NCI-H2081 (cell line): Measurements from ENCODE around the gene PRM2.
A peak's percentile ranks its signal among the peaks of the same experiment; 100 is the strongest.

ENCODE experiments used
- DNase-seq, 2 experiments: peaks; one replicate each; lab custom pipeline; 2025; lab: John Stamatoyannopoulos, UW

Gene PRM2

DNA sequence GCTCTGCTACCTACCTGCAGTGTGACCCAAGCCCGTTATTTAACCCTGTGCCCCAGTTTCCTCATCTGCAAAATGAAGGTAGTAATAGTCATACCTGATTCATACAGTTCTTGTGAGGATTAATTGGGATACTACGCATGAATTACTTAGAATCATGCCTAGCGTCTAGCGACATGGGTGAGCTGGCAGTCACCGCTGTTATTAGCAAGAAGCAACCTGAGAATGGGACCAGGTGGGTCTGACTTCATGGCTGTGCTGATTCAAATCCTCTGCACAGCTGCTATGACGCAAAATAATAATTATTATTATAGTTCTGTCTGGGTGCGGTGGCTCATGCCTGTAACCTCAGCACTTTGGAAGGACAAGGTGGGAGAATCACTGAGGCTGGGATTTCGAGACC, 28.1 kb downstream of the PRM2 start:
- DNase-seq: peak in 1 of 2 experiments; percentile 5

DNA sequence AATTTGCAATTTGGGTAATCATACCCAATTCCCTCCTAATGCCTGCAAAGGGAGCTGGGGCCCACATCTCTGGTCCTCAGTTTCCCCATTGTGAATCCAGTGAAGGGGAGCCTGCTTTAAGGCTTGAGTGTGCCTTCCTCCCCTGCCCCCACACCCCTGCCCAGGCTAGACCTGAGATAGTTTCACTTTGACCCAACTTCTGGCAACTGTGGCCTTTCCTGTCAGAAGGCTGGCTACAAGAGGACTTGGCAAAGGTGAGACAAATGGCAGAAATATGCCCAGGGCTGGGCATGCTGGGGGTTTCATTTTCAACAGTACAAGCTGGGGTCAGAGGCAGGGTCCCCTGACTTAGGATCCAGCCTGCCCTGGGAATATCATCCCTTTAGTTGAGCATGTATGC, 30.3 kb downstream of the PRM2 start:
- no peak for DNase-seq

DNA sequence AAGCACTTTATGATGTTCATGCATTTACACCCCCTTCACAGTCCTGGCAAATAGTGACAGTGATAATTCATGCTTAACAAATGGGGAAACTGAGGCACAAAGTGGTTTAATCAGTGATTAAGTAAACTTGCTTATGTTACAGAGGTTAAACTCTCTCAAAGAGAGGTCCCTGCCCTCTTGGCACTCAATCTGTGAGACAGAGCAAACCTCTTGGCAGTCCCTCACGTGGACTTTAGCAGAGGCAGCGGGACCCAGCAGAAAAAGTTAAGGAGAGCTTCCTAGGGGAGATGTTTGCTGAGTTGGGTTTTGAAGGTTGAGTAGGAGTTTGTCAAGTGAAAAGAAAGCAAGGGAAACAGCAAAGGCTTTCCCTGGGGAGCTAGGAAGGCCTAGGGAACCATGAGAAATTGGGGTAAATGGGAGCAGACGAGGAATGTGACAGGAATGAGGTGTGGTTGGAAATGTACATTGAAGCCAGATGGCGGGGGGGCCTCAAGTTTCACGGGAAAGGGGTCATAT, 31.0 kb downstream of the PRM2 start:
- DNase-seq: no peak

DNA sequence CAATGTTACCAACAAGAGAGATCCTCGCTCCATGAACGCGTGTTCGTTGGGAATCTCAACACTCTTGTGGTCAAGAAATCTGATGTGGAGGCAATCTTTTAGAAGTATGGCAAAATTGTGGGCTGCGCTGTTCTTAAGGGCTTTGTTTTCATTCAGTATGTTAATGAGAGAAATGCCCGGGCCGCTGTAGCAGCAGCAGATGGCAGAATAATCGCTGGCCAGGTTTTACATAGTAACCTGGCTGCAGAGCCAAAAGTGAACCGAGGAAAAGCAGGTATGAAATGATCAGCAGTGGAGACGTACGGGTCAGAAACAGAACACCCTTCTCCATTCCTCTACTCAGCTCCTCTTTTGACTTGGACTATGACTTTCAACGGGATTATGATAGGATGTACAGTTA, 33.6 kb downstream of the PRM2 start:
- DNase-seq: no peak

DNA sequence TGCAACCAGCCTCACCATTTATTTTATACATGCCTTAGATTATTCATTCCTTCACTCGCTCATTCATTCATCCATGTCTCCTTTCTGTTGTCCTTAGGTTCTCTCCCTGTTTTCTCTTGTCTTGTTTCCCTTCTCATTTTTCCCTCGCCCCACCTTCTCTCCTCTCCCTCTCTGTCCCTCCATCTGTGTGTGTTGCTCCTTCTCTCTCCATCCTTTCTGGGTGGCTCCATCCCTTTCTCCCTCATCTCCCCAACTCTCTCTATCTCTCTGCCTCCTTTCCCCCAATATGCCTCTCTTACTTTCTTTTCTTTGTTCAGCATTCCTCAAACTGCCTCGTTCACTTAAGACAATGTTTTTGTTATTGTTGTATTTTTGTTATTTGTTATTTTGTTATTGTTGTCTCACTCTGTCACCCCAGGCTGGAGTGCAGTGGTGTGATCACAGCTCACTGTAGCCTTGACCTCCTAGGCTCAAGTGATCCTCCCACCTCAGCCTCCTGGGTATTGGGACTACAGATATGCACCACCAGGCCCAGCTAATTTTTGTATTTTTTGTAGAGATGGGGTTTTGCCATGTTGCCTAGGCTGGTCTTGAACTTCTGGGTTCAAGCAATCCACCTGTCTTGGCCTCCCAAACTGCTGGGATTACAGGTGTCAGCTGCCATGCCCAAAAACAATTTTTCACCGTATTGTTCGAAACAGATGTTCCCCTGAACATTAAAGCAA, 34.6 kb downstream of the PRM2 start:
- no peak for DNase-seq

DNA sequence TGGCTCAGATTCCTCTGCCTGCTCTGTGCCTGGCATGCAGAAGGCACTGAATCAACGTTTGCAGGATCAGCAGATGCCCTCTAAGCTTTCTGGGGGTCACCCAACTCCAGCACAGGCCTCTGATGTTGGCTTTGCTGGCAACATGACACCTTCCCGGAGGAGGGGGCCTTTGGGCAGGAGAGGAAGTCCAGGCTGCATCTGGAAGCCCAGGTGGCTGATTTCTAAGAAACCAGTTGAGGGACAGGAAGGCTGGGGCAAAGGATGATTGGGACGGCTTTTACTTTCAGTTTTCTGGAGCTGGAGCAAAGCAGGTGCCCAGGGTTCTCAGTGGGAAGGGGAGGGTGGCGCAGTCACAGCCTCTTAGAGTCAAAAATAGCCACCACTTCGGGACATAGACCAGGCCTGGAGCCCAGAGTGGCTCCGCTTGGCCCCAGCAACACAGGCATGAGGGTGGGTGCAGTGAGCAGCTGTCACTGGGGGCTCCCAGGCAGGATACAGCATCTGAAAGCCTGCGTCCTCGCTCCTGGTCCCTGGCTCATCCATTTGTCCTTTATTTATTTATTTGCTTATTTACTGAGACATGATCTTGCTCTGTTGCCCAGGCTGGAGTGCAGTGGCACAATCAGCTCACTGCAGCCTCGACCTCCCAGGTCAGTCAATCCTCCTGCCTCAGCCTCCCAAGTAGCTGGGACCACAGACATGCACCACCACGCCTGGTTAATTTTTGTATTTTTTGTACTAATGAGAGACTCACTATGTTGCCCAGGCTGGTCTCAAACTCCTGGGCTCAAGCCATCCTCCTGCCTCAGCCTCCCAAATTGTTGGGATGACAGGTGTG, 35.4 kb downstream of the PRM2 start:
- no peak for DNase-seq

DNA sequence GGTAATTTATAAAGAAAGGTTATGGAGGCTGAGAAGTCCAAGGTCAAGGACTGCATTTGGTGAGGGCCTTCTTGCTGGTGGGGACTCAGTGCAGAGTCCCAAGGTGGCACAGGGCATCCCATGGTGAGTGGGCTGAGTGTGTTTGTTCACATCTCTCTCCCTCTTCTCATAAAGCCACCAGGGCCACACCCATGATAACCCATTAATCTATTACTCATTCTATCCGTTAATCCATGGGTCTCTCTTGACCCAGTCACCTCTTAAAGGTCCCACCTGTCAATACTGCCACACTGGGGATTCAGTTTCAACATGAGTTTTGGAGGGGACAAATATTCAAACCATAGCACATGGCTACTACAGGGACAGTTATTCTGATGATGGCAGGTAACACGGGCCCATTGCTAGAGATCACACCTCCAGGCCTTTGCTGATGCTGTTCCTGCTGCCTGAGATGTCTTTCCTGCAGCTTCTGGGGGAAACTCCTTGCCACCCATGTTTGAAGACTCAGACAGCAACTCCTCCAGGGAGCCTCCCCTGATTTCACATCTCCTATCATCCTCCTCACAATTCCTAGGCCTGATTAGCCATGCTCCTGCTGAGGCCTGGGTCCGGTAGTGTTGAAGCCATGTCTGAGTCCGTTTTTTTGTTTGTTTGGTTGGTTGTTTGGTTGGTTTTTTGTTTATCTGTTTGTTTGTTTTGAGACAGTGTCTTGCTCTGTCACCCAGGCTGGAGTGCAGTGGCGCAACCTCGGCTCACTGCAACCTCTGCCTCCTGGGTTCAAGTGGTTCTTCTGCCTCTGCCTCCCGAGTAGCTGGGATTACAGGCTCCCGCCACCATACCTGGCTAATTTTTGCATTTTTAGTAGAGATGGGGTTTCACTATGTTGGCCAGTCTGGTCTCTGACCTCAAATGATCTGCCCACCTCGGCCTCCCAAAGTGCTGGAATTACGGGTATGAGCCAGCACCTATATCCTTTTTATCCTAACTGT, 36.3 kb downstream of the PRM2 start:
- no peak for DNase-seq

DNA sequence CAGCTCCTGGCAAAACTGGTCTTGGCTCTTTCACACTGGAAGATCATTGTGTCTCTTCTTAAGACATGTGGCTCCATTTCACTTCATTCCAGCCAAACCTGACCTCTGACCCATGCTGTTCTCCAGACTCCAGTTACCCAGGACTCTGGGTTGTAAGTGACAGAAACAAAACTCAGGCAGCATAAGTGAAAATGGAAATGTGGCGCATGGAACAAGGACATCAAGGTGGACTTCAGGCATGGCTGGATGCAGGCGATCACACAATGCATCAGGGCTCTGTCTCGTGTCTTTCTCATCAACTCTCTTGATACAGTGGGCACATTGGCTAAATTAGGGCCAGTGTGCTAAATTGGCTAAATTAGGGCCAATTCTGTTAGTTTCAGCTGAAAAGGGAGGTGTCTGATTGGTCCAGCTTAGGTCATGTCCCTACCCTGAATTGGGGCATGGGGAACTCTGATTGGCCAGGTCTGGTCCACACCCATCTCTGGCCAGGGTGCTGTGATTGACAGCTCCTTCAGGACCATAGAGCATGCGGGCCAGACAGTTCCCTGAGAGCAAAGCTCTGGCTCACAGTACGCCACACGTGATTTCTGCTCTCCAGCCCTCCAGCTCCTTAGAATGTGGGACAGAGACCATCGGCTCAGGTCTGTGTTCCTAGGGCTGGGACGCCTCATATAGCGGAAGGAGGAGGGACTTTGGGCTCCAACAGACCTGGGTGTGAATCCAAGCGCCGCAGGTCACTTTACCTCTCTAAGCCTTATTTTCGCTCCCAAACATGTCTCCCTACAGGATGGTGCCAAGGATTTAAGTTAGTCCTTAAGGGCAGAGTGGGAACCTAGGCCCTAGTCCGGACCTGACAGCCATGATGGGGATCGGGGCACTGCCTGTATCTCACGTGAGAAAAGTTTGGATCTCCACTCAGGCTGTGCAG, 37.7 kb downstream of the PRM2 start:
- DNase-seq: no peak

DNA sequence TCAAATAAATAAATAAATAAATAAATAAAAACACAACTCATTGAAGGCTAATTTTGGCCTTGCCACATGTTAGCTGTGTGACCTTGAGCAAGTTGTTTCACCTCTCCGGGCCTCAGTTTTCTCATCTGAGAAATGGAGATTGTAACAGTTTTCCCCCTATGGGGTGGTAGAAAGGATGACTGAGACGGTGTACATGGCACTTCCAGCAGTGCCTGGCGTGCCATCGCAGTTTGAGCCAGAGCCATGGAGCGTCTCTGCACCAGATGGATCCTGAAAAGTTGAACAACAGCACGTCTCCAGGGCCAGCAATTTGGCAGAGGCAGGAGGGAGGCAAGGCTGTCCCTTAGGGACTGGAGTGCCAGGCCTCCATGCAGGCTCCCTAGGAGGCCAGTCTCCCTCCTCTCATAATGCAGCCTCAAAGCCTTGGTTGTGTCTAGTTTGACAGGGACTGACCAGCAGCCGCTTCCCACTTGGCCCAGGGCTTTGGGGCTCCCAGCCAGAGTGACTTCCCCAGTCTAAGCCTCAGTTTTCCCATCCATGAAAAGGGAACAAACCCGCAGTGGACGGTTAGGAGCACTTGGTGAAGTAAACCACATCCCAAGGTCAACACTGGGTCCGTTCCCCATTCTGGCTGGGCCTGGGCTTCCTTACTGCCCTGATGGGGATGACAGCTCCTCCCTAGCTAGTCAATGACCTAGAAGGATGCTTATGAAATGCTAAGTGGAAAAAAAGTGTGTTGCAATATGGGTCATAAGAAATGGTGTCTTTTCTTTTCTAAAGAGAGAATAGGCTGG, 39.6 kb downstream of the PRM2 start:
- no peak for DNase-seq

DNA sequence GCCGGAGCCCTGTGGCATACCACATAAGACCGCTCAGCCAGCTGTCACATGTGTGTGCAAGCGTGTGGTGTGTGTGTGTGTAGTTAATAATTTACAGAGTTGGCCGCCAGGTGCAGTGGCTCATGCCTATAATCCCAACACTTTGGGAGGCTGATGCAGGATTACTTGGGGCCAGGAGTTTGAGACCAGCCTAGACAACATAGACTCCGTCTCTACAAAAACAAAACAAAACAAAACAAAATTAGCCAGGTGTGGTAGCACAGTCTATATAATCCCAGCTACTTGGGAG, 40.6 kb downstream of the PRM2 start:
- DNase-seq: no peak

DNA sequence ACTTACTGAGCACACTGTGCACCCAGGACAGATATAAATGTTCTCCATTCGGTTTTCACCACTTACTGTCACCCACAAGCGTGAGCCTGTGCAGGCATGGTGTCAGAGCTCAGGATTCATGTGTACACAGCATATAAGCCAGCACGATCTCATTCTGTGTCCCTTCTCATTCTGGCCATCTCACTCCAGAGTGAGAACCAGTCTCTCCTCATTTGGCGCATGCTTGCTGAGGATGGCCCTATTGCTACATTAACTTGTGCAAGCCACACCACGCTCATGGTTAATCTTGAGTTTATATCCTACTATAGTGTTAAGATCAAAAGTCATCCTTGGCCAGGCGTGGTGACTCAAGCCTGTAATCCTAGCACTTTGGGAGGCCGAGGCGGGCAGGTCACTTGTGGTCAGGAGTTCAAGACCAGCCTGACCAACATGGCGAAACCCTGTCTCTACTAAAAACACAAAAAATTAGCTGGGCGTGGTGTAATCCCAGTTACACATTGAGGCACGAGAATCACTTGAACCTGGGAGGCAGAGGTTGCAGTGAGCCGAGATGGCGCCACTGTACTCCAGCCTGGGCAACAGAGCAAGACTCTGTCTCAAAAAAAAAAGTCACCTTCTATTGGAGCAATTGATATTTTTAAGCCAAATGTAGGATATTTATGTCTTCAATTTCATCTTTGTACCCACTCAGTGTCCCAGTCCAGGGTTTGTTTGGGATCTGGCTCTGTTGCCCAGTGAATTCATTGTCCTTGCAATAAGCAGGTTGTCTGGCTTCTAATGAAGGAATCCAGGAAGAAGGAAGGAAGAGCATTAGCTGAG, 41.2 kb downstream of the PRM2 start:
- DNase-seq: no peak

DNA sequence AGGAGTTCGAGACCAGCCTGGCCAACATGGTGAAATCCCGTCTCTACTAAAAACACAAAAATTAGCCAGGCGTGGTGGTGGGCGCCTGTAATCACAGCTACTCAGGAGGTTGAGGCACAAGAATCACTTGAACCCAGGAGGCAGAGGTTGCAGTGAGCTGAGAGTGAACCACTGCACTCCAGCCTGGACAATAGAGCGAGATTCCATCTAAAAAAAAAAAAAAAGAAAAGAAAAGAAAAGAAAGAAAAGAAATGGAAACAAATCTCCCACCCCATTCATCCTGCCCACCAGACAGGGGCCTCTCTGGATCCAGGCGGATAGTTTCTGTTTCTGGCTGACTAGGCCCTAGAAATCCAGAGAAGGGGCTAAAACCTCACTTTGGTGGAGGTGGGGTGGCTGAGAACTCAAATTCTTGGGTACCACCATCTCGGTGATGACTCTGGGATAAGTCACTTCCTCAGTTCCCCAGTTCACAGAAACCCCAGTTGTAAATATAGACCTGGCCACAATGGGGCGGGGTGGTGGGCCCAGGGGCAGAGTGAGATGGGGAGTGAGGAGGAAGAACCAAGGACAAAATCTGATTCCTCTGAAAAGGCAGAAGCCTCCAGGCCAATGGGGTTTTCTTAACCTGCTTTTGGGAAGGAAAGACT, 42.4 kb downstream of the PRM2 start:
- no peak for DNase-seq

DNA sequence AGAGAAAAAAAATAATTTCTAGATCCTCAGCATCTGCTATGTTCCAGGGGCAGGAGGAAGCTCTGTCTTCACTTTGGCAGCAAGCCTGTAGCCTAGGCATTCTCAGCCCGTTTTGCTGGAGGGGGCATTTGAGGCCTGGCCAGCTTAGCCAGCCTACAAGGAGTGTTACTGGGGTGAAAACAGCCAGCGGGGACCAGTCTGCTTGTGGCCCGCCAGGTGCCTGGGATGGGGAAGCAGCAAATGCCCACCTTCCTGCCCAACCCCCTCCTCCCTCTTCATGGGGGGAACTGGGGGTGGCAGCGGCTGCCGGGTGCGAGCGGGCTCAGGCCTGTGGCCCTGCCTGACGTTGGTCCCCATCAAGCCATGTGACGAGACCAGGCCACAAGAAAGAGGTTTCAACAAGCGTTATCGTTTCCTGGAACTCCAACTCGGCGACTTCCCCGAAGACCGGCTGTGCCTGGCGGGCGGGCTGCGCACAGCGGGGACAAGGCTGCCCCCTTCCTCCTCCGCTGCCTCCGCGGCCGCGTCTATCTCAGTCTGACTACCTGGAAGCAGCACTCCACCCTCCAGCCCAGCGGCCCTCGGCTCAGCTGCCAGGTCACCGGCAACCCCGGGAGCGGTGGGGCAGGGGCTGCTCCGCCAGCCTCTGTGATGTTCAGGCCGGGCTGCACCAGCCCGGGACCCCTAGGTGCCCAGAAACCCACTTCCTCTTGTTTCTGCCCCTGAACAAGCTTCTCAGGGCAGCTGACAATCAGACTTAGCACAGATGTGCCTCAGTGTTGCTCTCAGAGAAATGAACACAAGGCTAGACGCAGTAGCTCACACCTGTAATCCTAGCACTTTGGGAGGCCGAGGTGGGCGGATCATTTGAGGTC, 43.2 kb downstream of the PRM2 start:
- no peak for DNase-seq

DNA sequence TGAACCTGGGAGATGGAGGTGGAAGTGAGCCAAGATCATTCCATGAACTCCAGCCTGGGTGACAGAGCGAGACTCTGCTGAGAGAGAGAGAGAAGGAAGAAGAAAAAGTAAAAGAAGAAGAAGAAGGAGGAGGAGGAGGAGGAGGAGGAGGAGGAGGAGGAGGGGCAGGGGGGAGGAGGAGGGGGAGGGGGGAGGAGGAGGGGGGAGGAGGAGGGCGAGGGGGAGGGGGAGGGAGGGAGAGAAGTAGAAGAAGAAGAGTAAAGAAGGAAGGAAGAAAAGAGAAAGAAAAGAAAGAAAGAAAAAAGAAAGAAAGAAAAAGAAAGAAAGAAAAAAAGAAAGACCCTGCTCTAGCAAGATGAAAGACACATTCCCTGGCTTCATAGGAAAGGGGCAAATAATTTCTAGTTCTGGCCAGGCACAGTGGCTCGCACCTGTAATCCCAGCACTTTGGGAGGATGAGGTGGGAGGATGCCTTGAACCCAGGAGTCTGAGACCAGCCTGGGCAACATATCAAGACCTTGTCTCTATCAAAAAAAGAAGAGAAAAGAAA, 43.9 kb downstream of the PRM2 start:
- no peak for DNase-seq

DNA sequence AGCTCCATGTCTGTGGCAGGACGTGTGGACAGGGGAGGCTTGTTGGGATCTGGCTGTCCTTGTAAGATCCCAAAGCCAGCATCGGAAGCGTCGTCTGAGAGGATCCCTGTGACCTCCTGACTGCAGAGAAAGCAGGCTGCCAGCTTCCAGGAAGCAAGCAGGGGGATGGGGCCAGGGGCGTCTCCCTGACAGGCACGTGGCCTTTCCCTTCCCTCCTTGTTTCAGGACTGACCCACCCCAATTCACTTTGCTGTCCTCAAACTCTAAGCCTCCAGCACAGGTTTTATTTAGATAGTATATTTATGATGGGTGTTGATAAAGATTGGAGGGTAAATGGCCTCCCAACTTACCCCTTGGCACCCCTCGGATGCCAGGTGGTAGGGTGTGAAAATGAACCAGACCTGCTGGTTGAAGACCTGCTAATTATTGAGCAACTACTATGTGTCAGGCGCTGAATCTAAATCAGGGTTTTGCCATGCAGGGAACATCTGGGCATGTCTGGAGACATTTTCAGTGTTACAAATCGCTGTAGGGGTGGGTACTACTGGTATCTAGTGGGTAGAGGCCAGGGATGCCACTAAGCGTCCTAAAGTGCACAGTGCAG, 44.8 kb downstream of the PRM2 start:
- DNase-seq: no peak

DNA sequence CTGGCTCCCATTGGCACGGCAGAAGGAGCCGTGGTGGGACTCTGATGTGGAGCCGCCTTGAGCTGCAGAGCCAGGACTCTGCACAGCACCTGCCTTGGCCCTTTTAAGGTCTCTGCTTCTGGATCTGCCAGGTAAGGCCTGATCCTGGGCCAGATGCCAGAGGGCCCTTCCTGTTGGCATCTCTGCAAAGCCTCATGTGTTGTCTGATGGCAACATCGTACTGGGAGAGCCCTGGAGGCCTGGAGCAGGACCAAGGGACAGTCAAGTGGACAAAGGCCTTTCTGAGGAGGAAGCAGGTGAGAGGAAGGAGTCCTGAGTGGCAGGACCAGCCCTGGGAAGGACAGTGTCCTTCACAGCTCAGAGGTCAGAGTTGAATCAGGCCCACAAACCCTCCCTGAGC, 46.4 kb downstream of the PRM2 start:
- peak; percentile 14 to 54 for DNase-seq

DNA sequence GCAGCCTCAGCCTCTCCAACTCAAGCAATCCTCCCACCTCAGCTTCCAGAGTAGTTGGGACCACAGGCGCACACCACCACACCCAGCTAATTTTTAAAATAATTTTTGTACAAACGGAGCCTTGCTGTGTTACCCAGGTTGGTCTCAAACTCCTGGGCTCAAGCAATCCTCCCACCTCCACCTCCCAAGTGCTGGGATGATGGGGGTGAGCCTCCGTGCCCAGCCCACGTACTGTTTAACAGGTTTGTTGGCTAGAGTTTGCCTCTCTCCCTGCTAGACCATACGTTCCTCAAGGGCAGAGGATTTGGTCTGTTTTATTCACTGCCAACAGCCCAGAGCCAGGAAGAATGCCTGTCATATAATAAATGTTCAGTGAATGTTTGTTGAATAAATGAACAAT, 46.8 kb downstream of the PRM2 start:
- no peak for DNase-seq
